AG04449 (cell line): ENCODE measurements around the gene RTN4R.

Experiments used
- CTCF ChIA-PET: fragments of 350-600 bp; formaldehyde crosslinking; extraction: SDS; loops from one replicate; lab custom pipeline; 2021; ENCODE audit warnings: antibody characterized with exemption; lab: Yijun Ruan, JAX
- POLR2A ChIA-PET: fragments of 400-600, 350-600 bp; formaldehyde crosslinking; extraction: SDS; loops from one replicate; lab custom pipeline; 2020; ENCODE audit warnings: antibody characterized with exemption, inconsistent platforms; lab: Yijun Ruan, JAX
- DNase-seq: peaks from one replicate; pipeline ENCODE4 v3.0.0-alpha.2; 2010; ENCODE audit warnings: low read depth, low spot score
- H3K4me3 ChIP-seq: 2 replicates; pipeline ENCODE4 v1.5.1; 2011; ENCODE audit warnings: low read depth, mild to moderate bottlenecking, control low read depth, low read length
- TF ChIP-seq, protein P1 (sequence below): IDR thresholded peaks from one replicate; pipeline ENCODE4 v1.5.1; 2011; ENCODE audit warnings: mild to moderate bottlenecking, moderate library complexity, low read length, control low read depth, inconsistent platforms; ENCODE audit not compliant: insufficient read depth; ENCODE audit errors: missing control alignments

RTN4R gene

DNA sequence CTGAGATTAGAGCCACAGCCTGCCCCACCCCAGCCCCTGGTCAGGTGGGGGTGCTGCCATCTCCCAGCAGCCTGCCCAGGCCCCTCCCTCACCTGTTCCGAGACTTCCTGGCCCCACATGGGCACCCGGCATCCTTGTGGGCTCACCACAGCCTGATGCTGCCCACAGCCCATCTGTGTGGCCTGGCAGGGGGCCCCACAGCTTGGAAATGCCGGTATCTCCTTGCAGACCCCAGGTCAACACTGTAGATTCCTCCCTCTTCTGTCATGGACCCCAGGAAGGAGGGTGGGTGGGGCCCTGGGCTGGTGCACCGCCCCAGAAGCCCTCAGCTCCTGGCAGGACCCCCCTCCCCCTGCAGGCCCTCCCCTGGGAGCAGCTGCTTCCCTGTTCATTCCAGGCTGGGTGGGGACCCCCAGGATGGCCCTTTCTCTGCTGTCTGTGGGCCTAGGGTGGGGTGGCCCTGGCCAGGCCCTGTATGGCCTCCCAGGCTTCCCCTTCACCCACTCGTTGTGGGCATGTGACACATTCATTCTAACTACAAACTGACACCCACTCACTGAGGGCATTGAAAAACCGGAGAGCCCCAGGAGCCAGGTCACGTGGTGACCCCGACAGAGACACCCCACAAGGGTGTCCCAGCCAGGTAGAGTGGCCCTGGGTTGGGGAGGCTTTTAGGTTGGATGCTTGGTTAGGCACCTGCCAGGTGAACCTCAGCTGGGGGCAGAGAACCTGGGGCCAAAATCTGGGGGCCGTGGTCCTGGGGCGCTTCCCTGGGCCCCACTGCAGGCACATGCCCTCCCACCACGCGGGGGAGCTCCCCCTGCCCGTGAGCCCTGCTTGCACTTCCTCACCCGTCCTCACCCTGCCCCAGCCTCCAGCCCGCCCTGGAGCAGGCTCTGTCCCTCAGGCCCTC is 73.2 kb downstream of the RTN4R start:
- TF ChIP-seq, protein P1, sequence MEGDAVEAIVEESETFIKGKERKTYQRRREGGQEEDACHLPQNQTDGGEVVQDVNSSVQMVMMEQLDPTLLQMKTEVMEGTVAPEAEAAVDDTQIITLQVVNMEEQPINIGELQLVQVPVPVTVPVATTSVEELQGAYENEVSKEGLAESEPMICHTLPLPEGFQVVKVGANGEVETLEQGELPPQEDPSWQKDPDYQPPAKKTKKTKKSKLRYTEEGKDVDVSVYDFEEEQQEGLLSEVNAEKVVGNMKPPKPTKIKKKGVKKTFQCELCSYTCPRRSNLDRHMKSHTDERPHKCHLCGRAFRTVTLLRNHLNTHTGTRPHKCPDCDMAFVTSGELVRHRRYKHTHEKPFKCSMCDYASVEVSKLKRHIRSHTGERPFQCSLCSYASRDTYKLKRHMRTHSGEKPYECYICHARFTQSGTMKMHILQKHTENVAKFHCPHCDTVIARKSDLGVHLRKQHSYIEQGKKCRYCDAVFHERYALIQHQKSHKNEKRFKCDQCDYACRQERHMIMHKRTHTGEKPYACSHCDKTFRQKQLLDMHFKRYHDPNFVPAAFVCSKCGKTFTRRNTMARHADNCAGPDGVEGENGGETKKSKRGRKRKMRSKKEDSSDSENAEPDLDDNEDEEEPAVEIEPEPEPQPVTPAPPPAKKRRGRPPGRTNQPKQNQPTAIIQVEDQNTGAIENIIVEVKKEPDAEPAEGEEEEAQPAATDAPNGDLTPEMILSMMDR: no peak
- POLR2A ChIA-PET: no interaction called here
- no peak overlapping the region for H3K4me3 ChIP-seq
- CTCF ChIA-PET: interaction anchor here (1.5 kb wide), 1 partner anchor 90 kb away, joined by 4 read pairs; no protein-coding TSS in a partner anchor
- no peak for DNase-seq

DNA sequence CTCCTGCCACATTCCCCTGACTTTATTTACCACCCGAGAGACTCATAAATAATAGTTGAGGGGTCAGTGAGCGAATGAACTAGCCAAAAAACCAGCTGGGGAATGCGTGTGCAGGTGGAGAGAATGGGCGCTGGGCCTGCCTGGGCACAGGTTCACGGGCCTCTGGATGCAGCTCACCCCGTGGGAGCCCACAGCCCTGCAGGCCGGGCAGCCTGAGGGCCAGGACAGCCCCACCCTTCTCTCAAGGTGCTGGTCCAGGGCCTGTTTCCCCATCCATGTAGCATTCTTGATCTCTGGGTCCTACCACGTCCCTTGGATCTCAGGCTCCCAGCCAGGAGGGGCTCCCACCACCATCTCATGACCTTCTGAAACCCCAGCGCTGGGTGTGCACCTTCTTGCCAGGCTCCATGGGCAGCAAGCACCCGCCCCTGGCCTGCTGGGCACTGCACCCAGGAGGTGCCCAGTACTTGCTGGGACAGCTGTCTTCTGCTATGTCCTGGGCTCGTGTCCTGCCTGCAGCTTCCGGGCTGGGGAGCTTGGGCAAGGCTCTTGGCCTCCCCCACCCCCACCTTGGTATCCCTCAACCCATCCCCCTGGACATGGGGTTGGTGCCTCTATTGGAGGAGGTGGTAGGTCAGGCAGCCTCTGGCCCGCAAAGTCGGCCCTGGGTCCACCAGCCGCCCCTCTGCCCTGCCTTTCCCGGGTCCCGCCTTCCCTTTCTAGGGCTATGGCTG is 74.2 kb downstream of the RTN4R start:
- no peak for DNase-seq
- CTCF ChIA-PET: no interaction called here
- POLR2A ChIA-PET: no interaction called here
- TF ChIP-seq, protein P1: no peak
- H3K4me3 ChIP-seq: no peak overlapping the region

DNA sequence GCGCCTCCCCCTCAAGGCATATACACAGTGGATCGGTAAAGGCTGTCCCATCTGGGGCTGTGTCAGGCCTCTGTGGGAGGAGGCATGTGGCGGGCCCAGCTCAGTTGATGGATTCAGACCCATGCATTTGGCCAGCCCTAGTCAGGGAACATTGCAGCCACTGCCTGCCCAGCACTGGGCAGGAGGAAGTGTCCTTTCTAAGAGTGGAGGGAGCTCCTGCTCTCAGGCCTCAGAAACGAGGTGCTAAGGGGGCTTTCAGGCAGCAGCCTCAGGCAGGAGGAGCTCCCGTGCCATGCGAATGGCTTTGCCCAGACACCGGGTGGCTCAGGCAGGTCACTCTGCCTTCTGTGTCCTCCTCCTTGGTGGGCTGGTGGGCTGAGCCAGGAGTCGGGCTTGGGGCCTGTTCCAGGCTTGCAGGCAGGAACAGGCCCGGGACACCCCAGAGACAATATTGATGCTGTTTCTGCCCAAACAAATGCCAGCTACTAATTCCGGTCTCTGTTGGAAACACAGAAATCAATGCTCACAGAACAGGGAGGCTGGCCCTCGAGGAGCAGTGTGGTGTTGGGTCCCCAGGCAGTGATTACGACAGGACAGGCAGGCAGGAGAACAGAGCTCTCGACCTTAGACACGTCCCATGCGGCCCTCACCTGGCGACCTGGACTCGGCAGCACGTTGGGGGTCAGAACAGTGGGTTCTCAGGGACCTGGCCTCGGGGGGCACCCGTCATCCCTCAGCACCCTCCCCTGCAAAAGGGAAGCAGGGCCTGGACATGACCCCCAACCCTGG is 75.0 kb downstream of the RTN4R start:
- CTCF ChIA-PET: interaction anchor here (1.1 kb wide), 1 partner anchor 36 kb away, joined by 3 read pairs; no protein-coding TSS in a partner anchor
- no peak for DNase-seq
- TF ChIP-seq, protein P1: no peak
- POLR2A ChIA-PET: no interaction called here
- no peak overlapping the region for H3K4me3 ChIP-seq

DNA sequence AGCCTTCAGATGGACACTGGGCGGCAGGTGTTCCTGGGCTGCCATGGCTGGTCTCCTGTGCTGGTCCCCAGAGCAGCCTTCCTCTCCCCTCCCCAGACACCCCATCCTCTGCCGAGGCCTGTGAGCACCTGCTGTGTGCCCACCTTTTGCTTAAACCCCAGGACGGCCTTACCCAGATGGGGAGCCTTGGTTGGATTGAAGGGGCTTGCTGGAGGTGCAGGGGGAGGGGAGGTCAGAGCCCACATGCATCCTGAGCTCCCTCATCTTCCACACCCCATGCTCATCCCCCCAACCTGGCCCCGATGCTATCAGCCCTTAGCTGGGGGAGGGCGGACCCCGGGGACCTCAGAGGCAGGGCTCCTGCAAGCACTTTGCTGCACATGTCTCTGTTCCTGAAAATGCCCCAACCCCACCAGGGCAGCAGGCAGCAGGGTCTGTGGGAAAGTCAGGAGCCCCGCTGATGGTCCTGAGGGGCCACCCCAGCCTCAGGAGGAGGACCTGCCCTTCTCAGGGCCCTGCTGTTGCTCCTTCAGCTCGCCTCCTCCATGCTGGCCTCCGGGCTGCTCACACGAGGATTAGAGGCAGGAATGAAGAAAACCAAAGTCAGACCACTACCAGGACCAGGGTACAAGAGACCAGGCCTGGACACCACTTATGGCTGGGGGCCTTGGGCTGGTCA is 75.7 kb downstream of the RTN4R start:
- no peak for DNase-seq
- no peak overlapping the region for H3K4me3 ChIP-seq
- TF ChIP-seq, protein P1: no peak
- POLR2A ChIA-PET: no interaction called here
- CTCF ChIA-PET: interaction anchor here (1.1 kb wide), 1 partner anchor 35 kb away, joined by 3 read pairs; no protein-coding TSS in a partner anchor

DNA sequence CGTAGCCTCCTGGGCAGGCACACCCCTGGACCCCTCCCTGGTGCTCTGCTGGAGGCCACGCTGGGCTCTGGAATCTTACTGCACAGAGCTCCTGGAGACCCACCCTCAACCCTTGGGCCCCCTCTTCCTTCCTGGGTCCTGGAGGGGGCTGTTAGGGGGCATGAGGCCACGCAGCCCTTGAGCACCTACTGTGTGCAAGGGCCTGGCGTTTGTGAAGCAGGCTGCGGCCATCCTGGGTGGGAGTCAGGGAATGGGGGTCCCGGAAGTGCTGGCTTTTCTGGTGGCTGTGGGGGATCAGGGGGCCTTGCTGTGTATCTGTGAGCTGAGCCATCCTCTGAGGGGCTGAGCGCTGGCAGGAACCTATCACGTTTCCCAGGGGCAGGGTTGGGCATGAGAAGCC is 76.3 kb downstream of the RTN4R start:
- CTCF ChIA-PET: no interaction called here
- DNase-seq: no peak
- TF ChIP-seq, protein P1: no peak
- H3K4me3 ChIP-seq: no peak overlapping the region
- POLR2A ChIA-PET: no interaction called here
